Immature natural killer cell (primary cell): ENCODE results near the gene ZNF536. TPM values are rescaled to one million over a fixed set of nuclear protein-coding genes. Genes with fewer than 3 reads are reported as not detected.
"Not testable (repeated sequence)": the region's sequence is repeated elsewhere in the genome, so short reads cannot be mapped to it uniquely, and the experiment has no call there.

Experiments
- DNase-seq, 3 donors: peaks; one replicate each; pipeline ENCODE4 v3.0.0; 2022; ENCODE audit warnings: mixed read lengths in 1 of 3
- H3K27ac Mint-ChIP-seq, 6 donors: one replicate each; pipeline ENCODE4 v1.8.0; 2020; ENCODE audit warnings: mixed read lengths in 6 of 6, mild to moderate bottlenecking in 5 of 6, inconsistent platforms in 4 of 6, moderate library complexity in 3 of 6
- H3K27me3 Mint-ChIP-seq, 3 donors: one replicate each; pipeline ENCODE4 v1.8.0; 2020 to 2021; ENCODE audit warnings: low read depth in 3 of 3, mild to moderate bottlenecking in 3 of 3, mixed read lengths in 3 of 3, moderate library complexity in 3 of 3, inconsistent platforms in 1 of 3
- H3K36me3 Mint-ChIP-seq, 3 donors: one replicate each; pipeline ENCODE4 v1.8.0; 2020; ENCODE audit warnings: mixed read lengths in 3 of 3, inconsistent platforms in 2 of 3, mild to moderate bottlenecking in 2 of 3
- H3K4me1 Mint-ChIP-seq, 2 donors: one replicate each; pipeline ENCODE4 v1.8.0; 2020; ENCODE audit warnings: inconsistent platforms in 2 of 2, mild to moderate bottlenecking in 2 of 2, mixed read lengths in 2 of 2, moderate library complexity in 1 of 2
- H3K4me3 Mint-ChIP-seq, 5 donors: one replicate each; pipeline ENCODE4 v1.8.0; 2020; ENCODE audit warnings: mild to moderate bottlenecking in 5 of 5, mixed read lengths in 5 of 5, inconsistent platforms in 3 of 5, moderate library complexity in 3 of 5
- H3K9me3 Mint-ChIP-seq, 6 donors: one replicate each; pipeline ENCODE4 v1.8.0; 2020; ENCODE audit warnings: mild to moderate bottlenecking in 6 of 6, mixed read lengths in 6 of 6, inconsistent platforms in 4 of 6, moderate library complexity in 3 of 6
- polyA plus RNA-seq, 3 donors: library from polyadenylated mRNA; unstranded; fragments of 300-500 nt; fragmentation: Illumina TruSeq; gene quantifications; one replicate each; pipeline ENCODE4 v1.2.3, GENCODE V29; 2021

The ZNF536 gene
- polyA plus RNA-seq, 3 donors from 2014 or later: not detected

GRCh38 chr19:30476997-30477396, 104.8 kb downstream of the ZNF536 start:
- no peak for DNase-seq
- peaks cover 0 to 3% (median 0%) of the 10 kb centered on the region in 6 donors for H3K9me3 Mint-ChIP-seq
- H3K27ac Mint-ChIP-seq: no peak overlapping the region
- H3K4me3 Mint-ChIP-seq: no peak overlapping the region
- H3K4me1 Mint-ChIP-seq: no peaks in the 10 kb centered on the region
- peaks cover 0 to 6% (median 4%) of the 10 kb centered on the region in 3 donors for H3K27me3 Mint-ChIP-seq
- H3K36me3 Mint-ChIP-seq: no peaks in the 10 kb centered on the region

GRCh38 chr19:30479231-30479630, 107.0 kb downstream of the ZNF536 start:
- no peak overlapping the region for H3K27ac Mint-ChIP-seq
- H3K9me3 Mint-ChIP-seq: peaks cover 0 to 3% (median 0%) of the 10 kb centered on the region in 6 donors
- H3K36me3 Mint-ChIP-seq: no peaks in the 10 kb centered on the region
- H3K27me3 Mint-ChIP-seq: peaks cover 0 to 8% (median 2%) of the 10 kb centered on the region in 3 donors
- H3K4me1 Mint-ChIP-seq: no peaks in the 10 kb centered on the region
- DNase-seq: no peak
- no peak overlapping the region for H3K4me3 Mint-ChIP-seq

DNA sequence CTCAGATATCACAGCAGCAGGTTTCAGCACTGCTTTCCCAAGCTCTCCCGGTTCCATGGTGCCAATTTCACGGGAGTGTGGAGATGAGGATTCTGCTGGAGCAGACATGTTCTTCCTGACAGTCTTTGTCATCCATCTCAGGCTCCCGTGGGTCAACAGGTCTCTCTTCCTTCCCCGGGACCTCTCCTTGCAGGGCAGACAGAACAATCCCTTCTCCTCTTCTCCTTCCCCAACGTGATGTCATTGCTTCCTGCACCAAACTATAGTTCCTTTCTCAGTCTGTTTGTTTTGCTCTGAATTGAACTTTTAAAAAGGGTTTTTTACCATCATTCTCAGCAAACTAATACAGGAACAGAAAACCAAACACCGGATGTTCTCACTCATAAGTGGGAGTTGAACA, 107.9 kb downstream of the ZNF536 start:
- peaks cover 0 to 3% (median 0%) of the 10 kb centered on the region in 6 donors for H3K9me3 Mint-ChIP-seq
- H3K27ac Mint-ChIP-seq: no peak overlapping the region
- H3K4me3 Mint-ChIP-seq: no peak overlapping the region
- H3K27me3 Mint-ChIP-seq: peaks cover 0 to 8% (median 4%) of the 10 kb centered on the region in 3 donors
- no peaks in the 10 kb centered on the region for H3K36me3 Mint-ChIP-seq
- no peaks in the 10 kb centered on the region for H3K4me1 Mint-ChIP-seq
- no peak for DNase-seq

- DNase-seq: no peak
- H3K4me1 Mint-ChIP-seq: no peaks in the 10 kb centered on the region
- H3K36me3 Mint-ChIP-seq: no peaks in the 10 kb centered on the region
- no peak overlapping the region for H3K4me3 Mint-ChIP-seq
- peaks cover 0 to 8% (median 4%) of the 10 kb centered on the region in 3 donors for H3K27me3 Mint-ChIP-seq
- H3K27ac Mint-ChIP-seq: no peak overlapping the region
- H3K9me3 Mint-ChIP-seq: peaks cover 0 to 4% (median 0%) of the 10 kb centered on the region in 6 donors
These were observed 108.9 kb downstream of the ZNF536 start for GRCh38 chr19:30481063-30481462.

DNA sequence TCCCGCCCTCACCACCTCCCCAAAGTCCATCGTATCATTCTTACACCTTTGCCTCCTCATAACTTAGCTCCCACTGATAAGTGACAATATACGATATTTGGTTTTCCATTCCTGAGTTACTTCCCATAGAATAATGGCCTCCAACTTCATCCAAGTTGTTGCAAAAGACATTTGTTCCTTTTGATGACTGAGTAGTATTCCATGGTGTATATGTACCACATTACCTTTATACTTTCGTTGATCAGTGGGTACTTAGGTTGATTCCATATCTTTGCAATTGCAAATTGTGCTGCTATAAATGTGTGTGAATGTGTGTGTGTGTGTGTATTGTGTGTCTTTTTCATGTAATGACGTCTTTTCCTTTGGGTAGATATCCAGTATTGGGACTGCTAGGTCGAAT, 109.6 kb downstream of the ZNF536 start:
- DNase-seq: no peak
- H3K9me3 Mint-ChIP-seq: peaks cover 0 to 4% (median 0%) of the 10 kb centered on the region in 6 donors
- peaks cover 4 to 12% (median 4%) of the 10 kb centered on the region in 3 donors for H3K27me3 Mint-ChIP-seq
- H3K27ac Mint-ChIP-seq: no peak overlapping the region
- no peak overlapping the region for H3K4me3 Mint-ChIP-seq
- no peaks in the 10 kb centered on the region for H3K4me1 Mint-ChIP-seq
- no peaks in the 10 kb centered on the region for H3K36me3 Mint-ChIP-seq

DNA sequence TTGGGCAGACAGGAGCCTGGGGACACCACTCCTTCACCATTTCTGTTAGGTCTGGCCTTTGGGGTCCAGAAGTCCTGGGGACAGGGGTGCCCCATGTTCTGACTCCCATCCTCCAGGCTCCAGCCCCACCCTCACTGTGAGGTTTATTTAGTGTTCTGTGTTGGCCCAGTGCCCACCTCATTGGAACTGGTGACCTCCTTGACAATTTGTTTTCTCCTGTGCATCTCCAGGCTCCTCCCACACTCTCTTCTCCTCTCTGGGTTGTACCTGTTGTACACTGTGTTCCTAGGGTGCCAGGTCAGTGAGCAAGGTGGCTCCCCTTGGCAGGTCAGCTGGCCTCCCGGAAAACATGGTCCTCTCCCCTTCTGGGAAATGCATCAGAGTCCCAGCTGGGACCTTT, 110.8 kb downstream of the ZNF536 start:
- H3K4me3 Mint-ChIP-seq: no peak overlapping the region
- no peak for DNase-seq
- H3K27me3 Mint-ChIP-seq: peaks cover 4 to 18% (median 4%) of the 10 kb centered on the region in 3 donors
- H3K4me1 Mint-ChIP-seq: no peaks in the 10 kb centered on the region
- H3K9me3 Mint-ChIP-seq: peaks cover 0 to 4% (median 0%) of the 10 kb centered on the region in 6 donors
- H3K27ac Mint-ChIP-seq: no peak overlapping the region
- H3K36me3 Mint-ChIP-seq: no peaks in the 10 kb centered on the region

DNA sequence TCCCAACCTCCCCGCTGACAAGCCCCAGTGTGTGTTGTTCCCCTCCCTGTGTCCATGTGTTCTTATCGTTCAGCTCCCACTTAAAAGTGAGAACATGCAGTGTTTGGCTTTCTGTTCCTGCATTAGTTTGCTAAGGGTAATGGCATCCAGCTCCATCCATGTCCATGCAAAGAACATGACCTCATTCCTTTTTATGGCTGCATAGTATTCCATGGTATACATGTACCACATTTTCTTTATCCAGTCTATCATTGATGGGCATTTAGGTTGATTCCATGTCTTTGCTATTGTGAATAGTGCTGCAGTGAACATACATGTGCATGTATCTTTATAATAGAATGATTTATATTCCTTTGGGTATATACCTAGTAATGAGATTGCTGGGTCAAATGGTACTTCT, 114.1 kb downstream of the ZNF536 start:
- H3K27ac Mint-ChIP-seq, H3K4me1 Mint-ChIP-seq, H3K9me3 Mint-ChIP-seq, H3K36me3 Mint-ChIP-seq, H3K4me3 Mint-ChIP-seq, DNase-seq: not testable (repeated sequence)
- peaks cover 6 to 18% (median 6%) of the 10 kb centered on the region in 3 donors for H3K27me3 Mint-ChIP-seq

DNA sequence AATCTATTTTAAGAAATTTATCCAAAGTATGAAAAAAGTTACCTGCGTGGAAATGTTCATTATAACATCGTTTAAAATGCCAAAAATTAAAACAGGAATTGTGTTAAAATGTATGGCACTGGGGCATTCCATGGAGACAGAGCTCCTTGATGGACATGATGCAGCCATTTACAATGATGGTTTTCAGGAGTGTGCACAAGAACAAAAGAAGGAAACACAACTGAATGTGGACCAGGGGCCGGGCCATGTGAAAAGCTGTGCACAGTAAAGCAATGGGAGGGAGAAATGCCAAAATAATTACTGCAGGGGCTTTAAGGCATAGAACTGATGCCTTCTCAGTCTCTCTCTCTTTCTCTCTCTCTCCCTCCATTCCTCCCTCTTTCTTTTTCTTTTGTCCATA, 115.0 kb downstream of the ZNF536 start:
- H3K27ac Mint-ChIP-seq: no peak overlapping the region
- no peak overlapping the region for H3K4me3 Mint-ChIP-seq
- no peaks in the 10 kb centered on the region for H3K4me1 Mint-ChIP-seq
- peaks cover 8 to 18% (median 9%) of the 10 kb centered on the region in 3 donors for H3K27me3 Mint-ChIP-seq
- no peak for DNase-seq
- peaks cover 0 to 4% (median 0%) of the 10 kb centered on the region in 6 donors for H3K9me3 Mint-ChIP-seq
- no peaks in the 10 kb centered on the region for H3K36me3 Mint-ChIP-seq

- no peak overlapping the region for H3K4me3 Mint-ChIP-seq
- peaks cover 0 to 4% (median 0%) of the 10 kb centered on the region in 6 donors for H3K9me3 Mint-ChIP-seq
- DNase-seq: no peak
- H3K27ac Mint-ChIP-seq: no peak overlapping the region
- H3K27me3 Mint-ChIP-seq: peaks cover 8 to 18% (median 9%) of the 10 kb centered on the region in 3 donors
- no peaks in the 10 kb centered on the region for H3K4me1 Mint-ChIP-seq
- no peaks in the 10 kb centered on the region for H3K36me3 Mint-ChIP-seq
These were observed 116.0 kb downstream of the ZNF536 start for GRCh38 chr19:30488191-30488590.

- H3K27me3 Mint-ChIP-seq: peaks cover 7 to 15% (median 11%) of the 10 kb centered on the region in 3 donors
- no peak for DNase-seq
- no peak overlapping the region for H3K4me3 Mint-ChIP-seq
- no peak overlapping the region for H3K27ac Mint-ChIP-seq
- no peaks in the 10 kb centered on the region for H3K9me3 Mint-ChIP-seq
- no peaks in the 10 kb centered on the region for H3K4me1 Mint-ChIP-seq
- no peaks in the 10 kb centered on the region for H3K36me3 Mint-ChIP-seq
These were observed 118.6 kb downstream of the ZNF536 start for GRCh38 chr19:30490760-30491159.

GRCh38 chr19:30492586-30493270, 120.5 kb downstream of the ZNF536 start:
- H3K27me3 Mint-ChIP-seq: peaks cover 2 to 7% (median 6%) of the 10 kb centered on the region in 3 donors
- no peaks in the 10 kb centered on the region for H3K36me3 Mint-ChIP-seq
- H3K4me3 Mint-ChIP-seq: no peak overlapping the region
- no peak for DNase-seq
- H3K4me1 Mint-ChIP-seq: no peaks in the 10 kb centered on the region
- H3K9me3 Mint-ChIP-seq: no peaks in the 10 kb centered on the region
- H3K27ac Mint-ChIP-seq: no peak overlapping the region

- no peak overlapping the region for H3K4me3 Mint-ChIP-seq
- H3K9me3 Mint-ChIP-seq: no peaks in the 10 kb centered on the region
- H3K27ac Mint-ChIP-seq: no peak overlapping the region
- no peak for DNase-seq
- H3K27me3 Mint-ChIP-seq: peaks cover 1 to 11% (median 3%) of the 10 kb centered on the region in 3 donors
- H3K4me1 Mint-ChIP-seq: no peaks in the 10 kb centered on the region
- no peaks in the 10 kb centered on the region for H3K36me3 Mint-ChIP-seq
These were observed 124.8 kb downstream of the ZNF536 start for GRCh38 chr19:30497034-30497433.

DNA sequence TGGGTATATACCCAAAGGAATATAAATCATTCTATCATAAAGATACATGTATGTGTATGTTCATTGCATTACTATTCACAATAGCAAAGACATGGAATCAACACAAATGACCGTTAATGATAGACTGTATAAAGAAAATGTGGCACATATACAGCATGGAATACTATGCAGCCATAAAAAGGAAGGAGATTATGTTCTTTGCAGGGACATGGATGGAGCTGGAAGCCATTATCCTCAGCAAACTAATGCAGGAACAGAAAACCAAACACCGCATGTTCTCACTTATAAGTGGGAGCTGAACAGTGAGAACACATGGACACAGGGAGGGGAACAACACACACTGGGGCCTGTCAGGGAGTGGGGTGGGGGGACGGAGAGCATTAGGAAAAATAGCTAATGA, 125.9 kb downstream of the ZNF536 start:
- H3K27ac Mint-ChIP-seq, H3K4me3 Mint-ChIP-seq, DNase-seq, H3K36me3 Mint-ChIP-seq, H3K4me1 Mint-ChIP-seq, H3K9me3 Mint-ChIP-seq: not testable (repeated sequence)
- H3K27me3 Mint-ChIP-seq: peaks cover 1 to 14% (median 3%) of the 10 kb centered on the region in 3 donors

- Mint-ChIP-seq H3K27ac (no peak overlapping the region), H3K27me3 (peaks cover 1 to 14% (median 3%) of the 10 kb centered on the region in 3 donors)
These were observed 126.5 kb downstream of the ZNF536 start for GRCh38 chr19:30498707-30499106.

DNA sequence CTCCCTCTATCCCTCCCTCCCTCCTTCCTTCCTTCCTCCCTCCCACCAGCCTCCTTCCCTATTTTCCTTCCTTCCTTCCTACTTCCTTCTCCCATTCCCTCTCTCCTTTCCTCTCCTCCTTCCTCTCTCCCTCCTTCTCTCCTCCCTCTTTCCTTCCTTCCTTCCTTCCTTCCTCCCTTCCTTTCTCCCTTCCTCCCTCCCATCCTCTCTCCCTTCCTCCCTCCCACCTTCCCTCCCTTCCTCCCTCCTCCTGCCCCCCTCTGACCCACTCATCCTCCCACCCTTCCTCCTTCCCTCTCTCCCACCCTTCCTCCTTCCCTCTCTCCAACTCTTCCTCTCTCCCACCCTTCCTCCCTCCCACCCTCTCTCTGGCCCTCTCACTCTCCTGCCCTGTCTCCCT, 132.1 kb downstream of the ZNF536 start:
- Mint-ChIP-seq H3K27ac (no peak overlapping the region), H3K4me1 (no peaks in the 10 kb centered on the region), H3K9me3 (no peaks in the 10 kb centered on the region), H3K4me3 (no peak overlapping the region), H3K27me3 (peaks cover 0 to 14% (median 3%) of the 10 kb centered on the region in 3 donors), H3K36me3 (no peaks in the 10 kb centered on the region)
- DNase-seq: no peak

More at GRCh38 chr19:30498707-30499106, 126.5 kb downstream of the ZNF536 start:
- Mint-ChIP-seq H3K9me3 (no peaks in the 10 kb centered on the region), H3K36me3 (no peaks in the 10 kb centered on the region), H3K4me1 (no peaks in the 10 kb centered on the region), H3K4me3 (no peak overlapping the region)
- no peak for DNase-seq
